Stimulated activated naive CD8-positive, alpha-beta T cell treated with anti-CD3 and anti-CD28 coated beads, Interleukin-15, Interleukin-2, amounts not matched to agents 100 U/mL and 50 U/mL, for 24 hours (primary cell): Measurements from ENCODE around the gene RDH11.
"Not testable (repeated sequence)": the region's sequence is repeated elsewhere in the genome, so short reads cannot be mapped to it uniquely, and the experiment has no call there.

ENCODE experiments used
- ATAC-seq: fragments of 150-1000 bp; cut with Tn5 transposase; one replicate; pipeline ENCODE4 v1.10.0; 2021
- DNase-seq: peaks from one replicate; pipeline ENCODE4 v3.0.0; 2021

Gene RDH11

GRCh38 chr14:67695394-67695949, at the start of gene RDH11:
Gene RDH11, minus strand, starts transcription at chr14:67695764. Its CDS starts 61 bp downstream, at chr14:67695703.
- peak; percentile 89 for ATAC-seq
- peak; percentile 81 for DNase-seq

- ATAC-seq (no peak), DNase-seq (no peak)
Measured at GRCh38 chr14:67744046-67744445, 48.5 kb upstream of the RDH11 start.

- DNase-seq (no peak), ATAC-seq (no peak)
Measured at GRCh38 chr14:67738740-67739504, 43.4 kb upstream of the RDH11 start.

- no peak for ATAC-seq
- no peak for DNase-seq
Measured at GRCh38 chr14:67736771-67737170, 41.2 kb upstream of the RDH11 start.

GRCh38 chr14:67735336-67736147, 40.0 kb upstream of the RDH11 start:
- no peak for DNase-seq
- no peak for ATAC-seq

GRCh38 chr14:67734675-67735074, 39.1 kb upstream of the RDH11 start:
- ATAC-seq (no peak), DNase-seq (no peak)

GRCh38 chr14:67733616-67734015, 38.1 kb upstream of the RDH11 start:
- ATAC-seq (no peak), DNase-seq (no peak)

GRCh38 chr14:67729072-67729885, 33.7 kb upstream of the RDH11 start:
- DNase-seq, result no peak
- ATAC-seq, result no peak

GRCh38 chr14:67728258-67728657, 32.7 kb upstream of the RDH11 start:
- DNase-seq (no peak), ATAC-seq (no peak)

- DNase-seq, result no peak
- ATAC-seq, result no peak
Measured at GRCh38 chr14:67727361-67727760, 31.8 kb upstream of the RDH11 start.

GRCh38 chr14:67725171-67725570, 29.6 kb upstream of the RDH11 start:
- DNase-seq, result no peak
- no peak for ATAC-seq

- ATAC-seq (no peak), DNase-seq (no peak)
Measured at GRCh38 chr14:67722293-67722692, 26.7 kb upstream of the RDH11 start.

GRCh38 chr14:67721875-67722274, 26.3 kb upstream of the RDH11 start:
- DNase-seq, result no peak
- ATAC-seq, result no peak

- ATAC-seq (no peak), DNase-seq (no peak)
Measured at GRCh38 chr14:67719866-67720265, 24.3 kb upstream of the RDH11 start.

GRCh38 chr14:67719385-67719784, 23.8 kb upstream of the RDH11 start:
- DNase-seq, ATAC-seq: not testable (repeated sequence)

GRCh38 chr14:67718265-67718664, 22.7 kb upstream of the RDH11 start:
- ATAC-seq, result no peak
- DNase-seq, result no peak

- DNase-seq (no peak), ATAC-seq (no peak)
Measured at GRCh38 chr14:67717048-67717447, 21.5 kb upstream of the RDH11 start.

GRCh38 chr14:67710209-67710608, 14.6 kb upstream of the RDH11 start:
- DNase-seq (no peak), ATAC-seq (no peak)

- ATAC-seq, DNase-seq: not testable (repeated sequence)
Measured at GRCh38 chr14:67709796-67710195, 14.2 kb upstream of the RDH11 start.

- ATAC-seq, DNase-seq: not testable (repeated sequence)
Measured at GRCh38 chr14:67709346-67709745, 13.8 kb upstream of the RDH11 start.

- no peak for ATAC-seq
Measured at GRCh38 chr14:67705211-67705610, 9.6 kb upstream of the RDH11 start.

GRCh38 chr14:67704484-67705089, 9.0 kb upstream of the RDH11 start:
- DNase-seq, result no peak
- ATAC-seq, result peak; percentile 77

More at GRCh38 chr14:67705211-67705610, 9.6 kb upstream of the RDH11 start:
- no peak for DNase-seq
